Measurements from ENCODE around the gene RLN3.

Gene RLN3

GRCh38 chr19:14054099-14054498 is 26.2 kb downstream of the RLN3 start:
- DNase-seq (ENCODE audit: low read depth in 2 of 2) = no peak

GRCh38 chr19:14054721-14055120 is 26.8 kb downstream of the RLN3 start:
- DNase-seq (ENCODE audit: low read depth in 2 of 2) = no peak

GRCh38 chr19:14055396-14055795 is 27.4 kb downstream of the RLN3 start:
- no peak for DNase-seq (ENCODE audit: low read depth in 2 of 2)

- DNase-seq (ENCODE audit: low read depth in 2 of 2) = no peak
Observed at GRCh38 chr19:14056069-14056666, 28.2 kb downstream of the RLN3 start.

- DNase-seq (ENCODE audit: low read depth in 2 of 2) = no peak
Observed at GRCh38 chr19:14056741-14057356, 28.9 kb downstream of the RLN3 start.

- no peak for DNase-seq (ENCODE audit: low read depth in 2 of 2)
Observed at GRCh38 chr19:14058182-14059092, 30.5 kb downstream of the RLN3 start.

- DNase-seq (ENCODE audit: low read depth in 2 of 2) = no peak
Observed at GRCh38 chr19:14059093-14059480, 31.1 kb downstream of the RLN3 start.

GRCh38 chr19:14059652-14060155 is 31.8 kb downstream of the RLN3 start:
- DNase-seq (ENCODE audit: low read depth in 2 of 2) = no peak

- no peak for DNase-seq (ENCODE audit: low read depth in 2 of 2)
Observed at GRCh38 chr19:14061081-14061749, 33.3 kb downstream of the RLN3 start.

GRCh38 chr19:14061751-14062557 is 34.0 kb downstream of the RLN3 start, which contains the start of gene PALM3:
TSS of gene PALM3 (minus strand) at chr19:14062076. CDS start at chr19:14061980, 96 bp downstream.
- no peak for DNase-seq (ENCODE audit: low read depth in 2 of 2)

- DNase-seq (ENCODE audit: low read depth in 2 of 2) = no peak
Observed at GRCh38 chr19:14062558-14062855, 34.6 kb downstream of the RLN3 start.

- DNase-seq (ENCODE audit: low read depth in 2 of 2) = no peak
Observed at GRCh38 chr19:14063105-14063504, 35.2 kb downstream of the RLN3 start.

- DNase-seq (ENCODE audit: low read depth in 2 of 2) = no peak
Observed at GRCh38 chr19:14066134-14066533, 38.2 kb downstream of the RLN3 start.

- DNase-seq (ENCODE audit: low read depth in 2 of 2) = no peak
Observed at GRCh38 chr19:14070268-14071050, 42.5 kb downstream of the RLN3 start.

GRCh38 chr19:14072535-14073260 is 44.8 kb downstream of the RLN3 start, which contains the start of gene MISP3:
TSS of gene MISP3 (plus strand) at chr19:14072786. CDS start at chr19:14073310, 524 bp downstream.
- no peak for DNase-seq (ENCODE audit: low read depth in 2 of 2)

- DNase-seq (ENCODE audit: low read depth in 2 of 2) = peak; percentile 39 to 60
Observed at GRCh38 chr19:14073261-14073924, 45.4 kb downstream of the RLN3 start.

- DNase-seq (ENCODE audit: low read depth in 2 of 2) = no peak
Observed at GRCh38 chr19:14073925-14074838, 46.2 kb downstream of the RLN3 start.

- no peak for DNase-seq (ENCODE audit: low read depth in 2 of 2)
Observed at GRCh38 chr19:14078411-14078810, 50.5 kb downstream of the RLN3 start.

Measured in stimulated activated CD8-positive, alpha-beta memory T cell treated with anti-CD3 and anti-CD28 coated beads, Interleukin-15, amount 100 ng/mL, for 4 hours (primary cell).